Osteocyte (in vitro differentiated cells): ENCODE results near the gene PGS1. TPM values are rescaled to one million over a fixed set of nuclear protein-coding genes. Genes with fewer than 3 reads are reported as not detected.

Experiments
- DNase-seq: peaks from one replicate; pipeline ENCODE4 v3.0.0; 2021; ENCODE audit warnings: mixed read lengths; ENCODE audit not compliant: unreplicated experiment; ENCODE audit errors: extremely low spot score
- H3K27ac Mint-ChIP-seq: one replicate; pipeline ENCODE4 v1.8.0; 2021; ENCODE audit warnings: mild to moderate bottlenecking, mixed read lengths; ENCODE audit not compliant: unreplicated experiment
- H3K27me3 Mint-ChIP-seq: one replicate; pipeline ENCODE4 v1.8.0; 2021; ENCODE audit warnings: mixed read lengths; ENCODE audit not compliant: unreplicated experiment
- H3K36me3 Mint-ChIP-seq: one replicate; pipeline ENCODE4 v1.8.0; 2021; ENCODE audit warnings: mixed read lengths; ENCODE audit not compliant: unreplicated experiment
- H3K4me1 Mint-ChIP-seq: one replicate; pipeline ENCODE4 v1.8.0; 2021; ENCODE audit warnings: mixed read lengths; ENCODE audit not compliant: unreplicated experiment
- H3K4me3 Mint-ChIP-seq: one replicate; pipeline ENCODE4 v1.8.0; 2021; ENCODE audit warnings: mild to moderate bottlenecking, moderate library complexity, mixed read lengths; ENCODE audit not compliant: unreplicated experiment
- H3K9me3 Mint-ChIP-seq: one replicate; pipeline ENCODE4 v1.8.0; 2021; ENCODE audit warnings: mixed read lengths; ENCODE audit not compliant: unreplicated experiment
- total RNA-seq: library from RNA; stranded (reverse); gene quantifications from 2 replicates; pipeline ENCODE4 v1.2.1, GENCODE V29; 2021
- TF ChIP-seq, protein P1 (sequence below): fragments of 200-600 bp; sonication (generic); IDR thresholded peaks from 2 replicates; pipeline ENCODE4 v1.5.0; 2021; ENCODE audit warnings: antibody characterized with exemption, mild to moderate bottlenecking, moderate library complexity

The PGS1 gene
- total RNA-seq, 1 donor from 2014 or later: 53.0 TPM

DNA sequence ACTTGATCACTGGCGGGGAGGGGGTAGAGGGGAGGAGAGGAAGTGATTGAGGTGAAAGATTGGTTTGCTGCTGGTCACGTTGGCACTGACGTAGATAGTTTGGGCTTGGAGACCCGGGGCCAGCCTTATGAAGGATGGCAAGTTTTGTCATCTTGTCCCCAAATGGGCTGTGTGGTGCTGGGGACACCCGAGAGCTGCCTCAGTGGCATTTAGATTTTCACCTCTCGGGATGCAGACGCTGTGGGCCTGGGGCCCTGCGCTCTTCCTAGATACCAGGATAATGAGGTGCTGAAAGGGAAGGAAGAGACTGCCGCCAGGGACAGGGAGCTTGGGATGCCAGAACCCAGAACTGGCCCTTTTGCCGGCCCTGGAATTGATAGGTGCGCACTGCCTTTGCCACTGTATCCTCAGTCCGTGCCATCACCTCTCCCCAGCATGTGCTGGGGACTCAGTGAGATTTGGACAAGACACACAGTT lies 17.2 kb upstream of the PGS1 start:
- no peak for DNase-seq
- H3K36me3 Mint-ChIP-seq: peaks cover 22% of the 10 kb centered on the region
- H3K27ac Mint-ChIP-seq: peak overlapping the region; percentile 86
- H3K4me1 Mint-ChIP-seq: peaks cover 56% of the 10 kb centered on the region
- no peaks in the 10 kb centered on the region for H3K9me3 Mint-ChIP-seq
- TF ChIP-seq, protein P1, sequence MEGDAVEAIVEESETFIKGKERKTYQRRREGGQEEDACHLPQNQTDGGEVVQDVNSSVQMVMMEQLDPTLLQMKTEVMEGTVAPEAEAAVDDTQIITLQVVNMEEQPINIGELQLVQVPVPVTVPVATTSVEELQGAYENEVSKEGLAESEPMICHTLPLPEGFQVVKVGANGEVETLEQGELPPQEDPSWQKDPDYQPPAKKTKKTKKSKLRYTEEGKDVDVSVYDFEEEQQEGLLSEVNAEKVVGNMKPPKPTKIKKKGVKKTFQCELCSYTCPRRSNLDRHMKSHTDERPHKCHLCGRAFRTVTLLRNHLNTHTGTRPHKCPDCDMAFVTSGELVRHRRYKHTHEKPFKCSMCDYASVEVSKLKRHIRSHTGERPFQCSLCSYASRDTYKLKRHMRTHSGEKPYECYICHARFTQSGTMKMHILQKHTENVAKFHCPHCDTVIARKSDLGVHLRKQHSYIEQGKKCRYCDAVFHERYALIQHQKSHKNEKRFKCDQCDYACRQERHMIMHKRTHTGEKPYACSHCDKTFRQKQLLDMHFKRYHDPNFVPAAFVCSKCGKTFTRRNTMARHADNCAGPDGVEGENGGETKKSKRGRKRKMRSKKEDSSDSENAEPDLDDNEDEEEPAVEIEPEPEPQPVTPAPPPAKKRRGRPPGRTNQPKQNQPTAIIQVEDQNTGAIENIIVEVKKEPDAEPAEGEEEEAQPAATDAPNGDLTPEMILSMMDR: no peak
- peak overlapping the region; percentile 80 for H3K4me3 Mint-ChIP-seq
- H3K27me3 Mint-ChIP-seq: no peaks in the 10 kb centered on the region

DNA sequence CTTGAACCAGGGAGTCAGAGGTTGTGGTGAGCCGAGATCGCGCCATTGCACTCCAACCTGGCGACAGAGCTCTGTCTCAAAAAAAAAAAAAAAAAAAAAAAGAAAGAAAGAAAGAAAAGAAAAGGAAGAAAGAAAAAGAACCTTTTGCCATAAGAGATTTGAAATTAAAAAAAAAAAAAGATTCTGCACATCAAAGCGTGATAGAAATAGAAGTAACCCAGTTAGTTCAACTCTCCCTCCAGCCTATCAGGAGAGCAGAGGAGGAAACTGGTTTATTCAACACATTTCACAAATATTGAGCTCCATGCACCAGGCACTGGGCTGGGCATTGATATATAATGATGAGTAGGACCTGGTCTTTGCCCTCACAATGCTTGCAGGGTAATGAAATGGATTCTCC lies 16.2 kb upstream of the PGS1 start:
- Mint-ChIP-seq H3K27ac (no peak overlapping the region), H3K36me3 (peaks cover 16% of the 10 kb centered on the region), H3K9me3 (no peaks in the 10 kb centered on the region), H3K27me3 (no peaks in the 10 kb centered on the region), H3K4me3 (no peak overlapping the region), H3K4me1 (peaks cover 58% of the 10 kb centered on the region)
- DNase-seq: no peak
- TF ChIP-seq, protein P1: no peak

DNA sequence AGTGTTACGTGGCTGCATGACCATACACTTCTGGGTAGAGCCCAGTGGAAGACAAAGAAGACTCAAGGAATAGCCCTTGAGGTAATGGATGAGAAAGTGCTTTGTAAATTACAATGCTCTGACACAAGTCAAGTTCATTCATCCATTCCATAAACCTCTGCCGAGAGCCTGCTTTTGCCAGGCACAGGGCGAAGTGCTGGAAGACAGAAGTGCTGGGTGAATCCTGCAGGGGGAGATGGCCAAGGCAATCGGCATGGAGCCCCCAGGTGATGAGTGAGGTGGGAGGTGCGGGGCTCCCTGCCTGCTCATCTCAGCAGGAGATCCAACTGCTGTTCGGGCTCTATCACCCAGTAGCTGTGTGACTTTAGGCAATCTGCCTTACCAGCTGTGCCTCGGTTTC lies 15.8 kb upstream of the PGS1 start:
- peaks cover 12% of the 10 kb centered on the region for H3K36me3 Mint-ChIP-seq
- peak overlapping the region; percentile 38 for H3K27ac Mint-ChIP-seq
- no peak overlapping the region for H3K4me3 Mint-ChIP-seq
- peaks cover 57% of the 10 kb centered on the region for H3K4me1 Mint-ChIP-seq
- no peak for DNase-seq
- H3K27me3 Mint-ChIP-seq: no peaks in the 10 kb centered on the region
- TF ChIP-seq, protein P1: peak; percentile 20
- no peaks in the 10 kb centered on the region for H3K9me3 Mint-ChIP-seq

DNA sequence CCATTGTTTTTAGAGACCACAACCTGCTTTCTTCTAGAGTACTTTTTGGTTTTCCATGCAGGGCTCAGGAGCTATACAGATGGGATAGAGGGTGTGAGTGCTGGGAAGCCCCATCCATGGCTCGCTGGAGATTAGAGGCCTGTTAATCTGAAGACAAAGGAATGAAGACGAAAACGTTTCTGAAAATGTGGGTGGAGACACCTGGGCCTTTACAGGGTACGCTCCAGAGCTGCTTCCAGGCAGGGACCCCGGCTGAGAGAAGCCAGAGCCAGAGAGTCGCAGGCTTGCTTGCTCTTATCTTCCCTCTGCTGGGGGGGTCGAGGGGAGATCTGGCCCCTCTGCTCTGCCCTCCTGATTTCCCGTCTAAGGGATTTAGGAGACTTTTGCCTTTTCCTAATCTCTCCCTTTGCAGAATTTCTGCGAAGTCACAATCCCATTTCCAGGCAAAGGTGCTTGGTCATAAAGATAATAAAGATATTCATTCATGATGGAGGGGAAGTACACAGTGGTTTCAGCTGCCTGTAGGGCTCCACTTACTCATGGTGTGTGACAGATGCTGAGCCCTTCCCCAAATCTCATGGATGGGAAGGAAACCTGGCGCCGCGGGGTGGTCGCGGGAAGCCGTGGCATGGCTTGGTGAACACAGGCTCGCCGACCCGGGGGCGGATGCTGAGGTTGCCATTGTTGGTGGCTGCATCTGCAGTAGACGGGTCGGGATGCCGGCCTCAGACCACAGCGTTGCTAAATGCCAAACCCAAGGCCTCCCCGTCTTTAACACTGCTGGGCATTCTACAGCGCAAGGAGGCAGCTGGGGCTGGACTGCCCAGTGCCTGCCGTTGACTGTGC lies 13.8 kb upstream of the PGS1 start:
- Mint-ChIP-seq H3K36me3 (no peaks in the 10 kb centered on the region), H3K9me3 (no peaks in the 10 kb centered on the region), H3K4me3 (no peak overlapping the region), H3K4me1 (peaks cover 60% of the 10 kb centered on the region), H3K27ac (peak overlapping the region; percentile 98), H3K27me3 (no peaks in the 10 kb centered on the region)
- DNase-seq: no peak
- TF ChIP-seq, protein P1: no peak

DNA sequence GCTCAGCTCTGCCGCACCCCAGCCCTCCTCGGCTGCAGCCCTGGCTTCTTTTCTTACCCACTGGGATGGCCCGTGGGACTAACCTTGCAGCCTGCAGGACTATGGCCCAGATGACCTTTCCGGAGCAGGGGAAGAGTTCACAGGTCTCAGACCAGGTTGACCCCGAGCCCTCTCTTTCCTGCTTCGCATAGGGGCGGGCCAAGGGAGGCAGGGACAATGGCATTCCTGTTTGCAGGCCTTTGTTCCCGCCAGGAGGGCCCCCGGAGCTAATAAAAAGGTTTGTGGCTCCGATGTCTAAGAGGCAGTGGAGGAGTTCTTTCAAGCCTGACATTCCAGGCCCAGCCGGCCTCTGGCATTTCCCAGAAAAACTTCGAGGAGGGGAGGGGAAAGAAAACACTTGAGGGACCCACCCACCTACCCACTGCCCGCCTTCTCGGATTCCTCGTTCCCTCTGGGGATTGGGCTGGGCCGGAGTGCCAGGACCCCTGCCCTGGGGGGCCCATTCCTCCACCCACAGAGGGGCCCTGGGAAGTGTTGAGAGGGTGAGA lies 12.8 kb upstream of the PGS1 start:
- peak; percentile 94 for DNase-seq
- Mint-ChIP-seq H3K36me3 (no peaks in the 10 kb centered on the region), H3K9me3 (no peaks in the 10 kb centered on the region), H3K27ac (peak overlapping the region; percentile 98), H3K4me3 (peak overlapping the region; percentile 58), H3K27me3 (no peaks in the 10 kb centered on the region), H3K4me1 (peaks cover 64% of the 10 kb centered on the region)
- TF ChIP-seq, protein P1: no peak
